HG03139 (cell line): ENCODE data around the gene DDIAS.
"Not testable (repeated sequence)": the region's sequence is repeated elsewhere in the genome, so short reads cannot be mapped to it uniquely, and the experiment has no call there.

Experiments used
- ATAC-seq: cut with Tn5 transposase; IDR thresholded peaks from one replicate; pipeline ENCODE4 v1.9.1; 2021; ENCODE audit not compliant: unreplicated experiment

Gene DDIAS

DNA sequence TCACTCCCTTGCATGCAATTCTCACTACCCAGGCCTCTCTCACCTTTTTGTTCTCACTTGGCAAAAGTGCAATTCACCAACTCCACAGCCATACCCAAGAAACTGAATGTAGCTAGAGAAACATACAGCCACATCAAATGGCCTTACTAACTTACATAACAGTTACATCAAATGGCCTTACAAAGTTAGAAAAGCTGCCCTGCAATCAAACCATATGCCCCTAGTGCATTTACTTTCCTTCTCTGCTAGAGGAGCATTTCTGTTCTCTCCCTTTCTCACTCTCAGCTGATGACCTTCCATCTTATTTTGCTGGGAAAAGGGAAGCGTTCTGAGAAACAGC, 11.6 kb upstream of the DDIAS start:
- ATAC-seq, result no peak

DNA sequence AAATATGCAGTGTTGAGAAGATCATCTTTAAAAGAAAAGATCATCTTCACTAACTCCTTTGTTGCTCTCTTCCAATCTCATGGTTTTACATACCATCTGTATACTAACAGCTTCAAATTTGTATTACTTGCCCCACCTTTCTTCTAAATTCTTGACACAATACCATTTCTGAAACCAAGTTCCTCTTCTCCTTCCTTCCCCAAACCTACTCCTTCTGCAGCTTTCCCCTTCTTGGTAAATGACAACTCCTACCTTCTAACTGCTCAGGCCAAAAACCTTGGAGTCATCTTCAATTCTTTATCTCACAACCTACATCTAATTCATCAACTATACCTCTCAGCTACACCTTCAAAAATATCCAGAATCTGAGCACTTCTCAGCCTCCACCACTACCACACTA, 10.6 kb upstream of the DDIAS start:
- ATAC-seq, result no peak

DNA sequence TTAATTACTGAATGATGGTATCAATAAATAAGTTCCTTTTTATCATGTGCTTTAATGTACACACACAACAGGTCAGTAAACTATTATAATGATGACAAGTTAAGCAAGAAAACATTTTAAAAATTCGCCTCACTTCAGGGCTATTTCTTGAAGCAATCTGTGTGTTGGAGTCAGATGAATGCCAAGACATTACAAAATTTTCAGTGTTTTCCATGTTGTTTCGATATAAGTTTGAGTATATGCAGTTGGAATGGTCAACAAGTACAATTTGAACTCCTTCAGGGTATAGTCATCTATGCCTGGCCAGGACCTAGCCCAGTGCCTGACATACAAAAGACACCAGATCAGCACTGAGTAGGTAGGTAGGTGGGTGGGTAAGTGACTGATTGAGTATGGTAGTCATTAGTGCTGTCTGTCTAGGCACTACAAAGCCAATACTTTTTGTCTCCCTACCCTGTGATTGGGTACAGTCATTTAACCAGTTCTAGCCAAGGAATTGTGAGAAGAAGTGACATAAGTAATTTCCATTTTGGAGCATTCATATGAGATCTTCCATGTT, 8.8 kb upstream of the DDIAS start:
- no peak for ATAC-seq

GRCh38 chr11:82895437-82896091, 6.0 kb upstream of the DDIAS start:
- ATAC-seq, result peak; percentile 26

- no peak for ATAC-seq
These were observed 5.4 kb upstream of the DDIAS start for GRCh38 chr11:82896183-82896582.

DNA sequence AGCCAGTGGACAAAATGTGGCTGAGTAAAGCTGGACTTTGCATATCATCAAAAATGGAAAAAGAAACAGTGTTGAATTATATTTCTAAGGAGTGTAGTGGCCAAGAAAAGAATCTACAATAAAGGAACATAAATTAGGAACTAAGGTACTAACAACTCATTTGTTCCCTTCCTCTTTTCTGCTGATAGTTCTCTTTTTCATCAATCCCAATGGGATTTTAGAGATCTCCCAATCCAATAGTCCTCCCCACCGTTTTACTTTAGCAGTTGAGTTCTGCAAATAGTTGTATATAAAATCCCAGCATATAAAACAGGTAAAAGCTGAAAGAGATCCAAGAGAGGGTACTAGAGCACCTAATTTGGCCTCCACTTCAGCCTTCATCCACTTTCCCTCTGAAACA, 3.3 kb upstream of the DDIAS start:
- no peak for ATAC-seq

GRCh38 chr11:82899186-82899820, 2.2 kb upstream of the DDIAS start:
- ATAC-seq, result no peak

DNA sequence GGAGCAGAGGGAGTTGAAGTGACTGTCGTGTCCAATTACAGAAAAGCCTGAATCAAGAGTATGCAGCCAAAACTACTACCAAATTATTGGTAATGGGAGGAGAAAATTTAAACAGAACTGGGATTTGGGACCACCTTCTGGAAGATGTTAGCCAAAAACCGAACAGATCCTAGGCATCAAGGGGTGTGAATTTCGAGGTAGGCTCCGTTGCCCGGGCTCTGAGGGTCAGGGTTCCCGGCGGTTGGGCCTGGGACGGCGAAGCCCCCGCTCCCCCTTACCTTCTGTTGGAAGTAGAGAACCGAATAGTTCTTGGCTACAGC, 1.6 kb upstream of the DDIAS start:
- ATAC-seq, result no peak

DNA sequence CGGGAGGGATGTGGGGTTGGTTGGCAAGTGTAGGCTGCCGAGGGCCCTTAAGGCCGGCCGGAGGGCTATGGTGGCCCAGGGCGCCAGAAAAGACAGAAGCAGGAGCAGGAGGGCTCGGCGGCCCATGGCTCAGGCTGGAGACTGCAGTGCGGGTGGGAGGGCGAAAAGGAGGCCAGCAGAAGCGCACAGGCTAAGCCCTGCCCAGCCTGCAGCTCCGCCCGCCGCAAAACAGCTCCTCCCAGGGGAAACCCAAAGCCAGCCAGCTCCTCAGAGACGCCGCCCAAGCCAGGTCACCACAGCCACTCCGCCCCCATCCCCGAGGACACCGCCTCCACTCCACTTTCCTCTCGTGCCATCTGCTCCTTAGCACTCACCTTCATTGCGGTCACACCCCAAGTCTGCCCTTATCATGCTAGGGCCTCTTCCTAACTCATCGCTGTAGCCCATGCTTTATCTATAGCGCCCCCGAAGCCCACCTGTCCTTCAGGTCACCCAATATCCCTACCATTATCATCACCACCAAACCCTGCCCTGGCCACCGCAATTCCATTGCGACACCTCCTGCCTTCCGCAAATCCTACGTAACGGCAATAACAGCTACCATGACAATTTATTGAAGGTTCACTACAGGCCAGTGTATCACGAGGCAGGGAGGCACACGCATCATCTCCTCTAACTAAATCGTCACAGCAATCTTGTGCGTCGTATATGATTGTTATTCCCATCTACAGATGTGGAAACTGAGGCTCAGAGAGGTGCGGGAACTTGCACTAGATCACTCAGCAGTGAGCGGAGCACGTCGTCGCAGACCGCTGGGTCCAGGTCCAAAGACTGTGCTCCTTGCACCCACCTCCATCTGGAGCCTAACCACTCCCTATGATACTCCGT, 1.0 kb upstream of the DDIAS start, which contains the start of gene PRCP:
Gene PRCP (minus strand): TSS at position 154 of the 888 bp plus-strand sequence. CDS start 28 bp downstream, at position 126.
- peak; percentile 78 for ATAC-seq

DNA sequence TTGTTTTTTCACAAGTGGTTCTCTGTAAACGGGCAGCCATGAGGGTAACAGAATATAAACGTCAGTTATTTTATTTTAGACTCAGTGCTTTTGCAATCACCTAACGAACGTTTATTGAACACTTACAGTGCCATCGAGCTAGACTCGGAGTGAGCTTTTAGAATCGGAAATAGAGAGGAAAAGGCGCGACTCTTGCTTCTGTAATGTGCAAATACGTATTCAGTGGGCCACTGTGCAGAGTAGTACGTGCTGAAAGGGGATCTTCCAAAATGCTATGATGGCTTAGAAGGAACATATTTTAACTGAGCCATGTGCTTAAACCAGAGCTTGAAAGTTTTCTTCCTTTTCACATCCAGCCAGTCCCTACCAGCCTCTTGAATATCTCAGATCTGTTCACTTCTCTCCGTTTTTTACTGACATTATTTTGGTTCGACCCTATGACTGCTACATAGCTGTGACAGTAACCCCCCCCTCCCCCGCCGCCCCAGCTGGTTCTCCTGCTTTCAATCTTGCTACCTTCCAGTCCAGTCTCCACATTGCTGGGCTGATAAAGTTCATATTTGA, 468 bp downstream of the DDIAS start:
- ATAC-seq, result no peak

DNA sequence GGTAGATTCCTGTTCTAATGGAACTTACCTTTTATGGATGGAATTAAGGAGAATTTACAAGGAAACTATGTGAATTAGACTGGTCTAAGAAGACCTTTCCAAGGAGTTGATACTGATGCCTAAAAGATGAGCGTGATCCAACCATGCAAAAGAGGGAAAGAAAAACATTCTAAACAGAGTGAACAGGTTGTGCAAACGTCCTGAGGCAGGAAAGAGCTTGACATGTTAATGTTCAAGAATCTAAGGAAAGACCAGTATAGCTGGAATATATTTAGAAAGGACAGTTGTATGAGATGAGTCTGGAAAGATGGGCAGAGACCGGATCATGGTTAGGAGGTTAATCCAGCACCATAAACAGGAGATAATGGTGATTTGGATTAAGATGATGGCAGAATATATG, 1.3 kb downstream of the DDIAS start:
- ATAC-seq, result no peak

GRCh38 chr11:82903843-82904586, 2.5 kb downstream of the DDIAS start:
- ATAC-seq, result no peak

DNA sequence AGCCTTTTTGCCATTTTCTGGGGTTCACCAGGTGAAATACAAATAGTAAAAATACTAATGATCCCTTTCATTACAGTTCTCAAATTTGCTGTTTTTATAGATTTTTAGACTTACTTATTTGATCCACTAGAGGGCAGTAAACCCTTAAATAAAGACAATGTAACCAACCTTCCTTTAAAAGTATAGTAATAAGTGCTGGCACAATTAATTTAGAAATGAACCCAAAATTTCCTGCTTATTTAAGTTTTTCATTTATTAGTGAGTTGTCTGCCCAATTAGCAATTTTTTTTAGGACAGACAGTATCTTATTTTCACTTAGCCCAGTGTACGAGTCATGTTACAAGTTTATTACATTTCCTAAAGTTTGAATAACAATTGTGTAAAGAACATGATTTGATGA, 4.7 kb downstream of the DDIAS start:
- no peak for ATAC-seq

- no peak for ATAC-seq
These were observed 5.4 kb downstream of the DDIAS start for GRCh38 chr11:82906931-82907330.

DNA sequence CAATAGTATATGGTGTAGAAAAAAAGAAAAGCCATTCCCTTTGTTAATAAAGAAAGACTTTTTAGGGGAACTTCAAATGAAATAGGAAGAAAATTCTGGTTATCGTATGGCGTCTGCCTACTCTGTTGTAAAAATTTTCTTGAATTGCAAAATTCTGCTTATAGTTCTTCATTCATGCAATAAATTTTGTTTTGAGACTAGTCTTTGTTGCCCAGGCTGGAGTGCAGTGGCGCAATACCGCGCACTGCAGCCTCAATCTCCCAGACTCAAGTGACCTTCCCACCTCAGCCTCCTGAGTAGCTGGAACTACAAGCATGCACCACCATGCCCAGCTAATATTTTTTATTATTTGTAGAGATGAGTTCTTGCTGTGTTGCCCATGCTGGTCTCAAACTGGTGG, 5.8 kb downstream of the DDIAS start:
- no peak for ATAC-seq

- ATAC-seq, result no peak
These were observed 6.8 kb downstream of the DDIAS start for GRCh38 chr11:82908311-82908710.

GRCh38 chr11:82909015-82909640, 7.6 kb downstream of the DDIAS start:
- ATAC-seq, result no peak

GRCh38 chr11:82919786-82920185, 18.2 kb downstream of the DDIAS start:
- ATAC-seq, result not testable (repeated sequence)

GRCh38 chr11:82920227-82920626, 18.7 kb downstream of the DDIAS start:
- not testable (repeated sequence) for ATAC-seq
